Neural progenitor cell (in vitro differentiated cells): Measurements from ENCODE around the gene H6PD. TPM values are rescaled to one million over a fixed set of nuclear protein-coding genes. Genes with fewer than 3 reads are reported as not detected.
A peak's percentile ranks its signal among the peaks of the same experiment; 100 is the strongest.

Experiments used
- DNase-seq: peaks from one replicate; pipeline ENCODE4 v3.0.0-alpha.2; 2016; ENCODE audit warnings: low spot score
- H2AFZ ChIP-seq: fragments of 200-600 bp; sonication (generic); replicated peaks from 2 replicates; pipeline ENCODE4 v1.6.1; 2016; ENCODE audit warnings: antibody characterized with exemption
- H3F3A ChIP-seq: fragments of 200-600 bp; sonication (generic); 2 replicates; pipeline ENCODE4 v1.6.1; 2016; ENCODE audit warnings: antibody characterized with exemption, low read depth
- H3K27ac ChIP-seq: fragments of 200-600 bp; sonication (generic); 2 replicates; pipeline ENCODE4 v1.5.1; 2016; ENCODE audit warnings: mild to moderate bottlenecking
- H3K27me3 ChIP-seq: fragments of 200-600 bp; sonication (generic); 2 replicates; pipeline ENCODE4 v1.6.1; 2016; ENCODE audit warnings: mild to moderate bottlenecking, moderate library complexity
- H3K36me3 ChIP-seq: fragments of 200-600 bp; sonication (generic); 2 replicates; pipeline ENCODE4 v1.5.1; 2016
- H3K4me1 ChIP-seq: fragments of 200-600 bp; sonication (generic); 2 replicates; pipeline ENCODE4 v1.6.1; 2016; ENCODE audit warnings: mixed run types
- H3K4me2 ChIP-seq: fragments of 200-600 bp; sonication (generic); 2 replicates; pipeline ENCODE4 v1.6.1; 2016
- H3K4me3 ChIP-seq: fragments of 200-600 bp; sonication (generic); 2 replicates; pipeline ENCODE4 v1.5.1; 2016
- H3K79me2 ChIP-seq: fragments of 200-600 bp; sonication (generic); 2 replicates; pipeline ENCODE4 v1.6.1; 2016; ENCODE audit warnings: low read depth
- H3K9ac ChIP-seq: fragments of 200-600 bp; sonication (generic); 2 replicates; pipeline ENCODE4 v1.6.1; 2016
- H3K9me3 ChIP-seq: fragments of 200-600 bp; sonication (generic); 2 replicates; pipeline ENCODE4 v1.5.1; 2016; ENCODE audit warnings: low read depth
- H4K20me1 ChIP-seq: fragments of 200-600 bp; sonication (generic); 2 replicates; pipeline ENCODE4 v1.6.1; 2016; ENCODE audit warnings: low read depth
- H3K27ac Mint-ChIP-seq: 3 replicates; pipeline ENCODE4 v1.8.0; 2021; ENCODE audit warnings: mixed read lengths
- H3K27me3 Mint-ChIP-seq: 2 replicates; pipeline ENCODE4 v1.8.0; 2022; ENCODE audit warnings: low read depth, mild to moderate bottlenecking, inconsistent platforms, moderate library complexity, mixed read lengths; ENCODE audit not compliant: insufficient read depth
- H3K36me3 Mint-ChIP-seq: 3 replicates; pipeline ENCODE4 v1.8.0; 2021; ENCODE audit warnings: mixed read lengths
- H3K4me1 Mint-ChIP-seq: 3 replicates; pipeline ENCODE4 v1.8.0; 2021; ENCODE audit warnings: mixed read lengths
- H3K4me3 Mint-ChIP-seq: 3 replicates; pipeline ENCODE4 v1.8.0; 2021; ENCODE audit warnings: mild to moderate bottlenecking, moderate library complexity, mixed read lengths
- H3K9me3 Mint-ChIP-seq: 3 replicates; pipeline ENCODE4 v1.8.0; 2020; ENCODE audit warnings: mixed read lengths
- CTCF ChIP-seq: fragments of 200-600 bp; sonication (generic); IDR thresholded peaks from 2 replicates; pipeline ENCODE4 v1.5.1; 2017; ENCODE audit warnings: antibody characterized with exemption, mild to moderate bottlenecking
- EZH2 ChIP-seq: fragments of 200-600 bp; sonication (generic); IDR thresholded peaks from 2 replicates; pipeline ENCODE4 v1.6.1; 2017; ENCODE audit warnings: antibody characterized with exemption, mild to moderate bottlenecking, moderate library complexity
- EZH2phosphoT487 ChIP-seq: fragments of 200-600 bp; sonication (generic); IDR thresholded peaks from 2 replicates; pipeline ENCODE4 v1.6.1; 2017; ENCODE audit warnings: antibody characterized with exemption
- total RNA-seq: library from RNA; depleted of rRNA; stranded (reverse); fragments of >200 nt; gene quantifications from 2 replicates; pipeline ENCODE4 v1.2.3, GENCODE V29; 2015; ENCODE audit warnings: low replicate concordance

The H6PD gene
- total RNA-seq, 1 donor from 2014 or later: 6.0 TPM

GRCh38 chr1:9284061-9284460 is 49.5 kb downstream of the H6PD start:
- Histone ChIP-seq H3K9me3 (peaks cover 6% of the 10 kb centered on the region), H3K79me2 (no peaks in the 10 kb centered on the region), H3F3A (no peaks in the 10 kb centered on the region), H3K27me3 (no peaks in the 10 kb centered on the region), H3K4me2 (no peak overlapping the region), H3K36me3 (no peaks in the 10 kb centered on the region), H3K4me1 (peaks cover 4% of the 10 kb centered on the region), H3K9ac (no peak overlapping the region), H2AFZ (no peak overlapping the region), H4K20me1 (no peaks in the 10 kb centered on the region), H3K27ac (no peak overlapping the region), H3K4me3 (no peak overlapping the region)
- H3K9me3 Mint-ChIP-seq: peaks cover 32% of the 10 kb centered on the region
- TF ChIP-seq EZH2 (no peak), CTCF (no peak), EZH2phosphoT487 (no peak)
- H3K4me3 Mint-ChIP-seq: no peak overlapping the region
- peaks cover 16% of the 10 kb centered on the region for H3K4me1 Mint-ChIP-seq
- H3K27me3 Mint-ChIP-seq: peaks cover 12% of the 10 kb centered on the region
- no peak for DNase-seq
- H3K36me3 Mint-ChIP-seq: peaks cover 5% of the 10 kb centered on the region
- H3K27ac Mint-ChIP-seq: no peak overlapping the region

GRCh38 chr1:9286556-9286955 is 52.0 kb downstream of the H6PD start:
- no peak overlapping the region for H3K4me3 ChIP-seq
- H3K9ac ChIP-seq: no peak overlapping the region
- Mint-ChIP-seq H3K36me3 (peaks cover 5% of the 10 kb centered on the region), H3K9me3 (peaks cover 33% of the 10 kb centered on the region), H3K27ac (no peak overlapping the region), H3K4me1 (peaks cover 5% of the 10 kb centered on the region), H3K27me3 (peaks cover 15% of the 10 kb centered on the region), H3K4me3 (no peak overlapping the region)
- DNase-seq: no peak
- no peaks in the 10 kb centered on the region for H4K20me1 ChIP-seq
- H3K9me3 ChIP-seq: peaks cover 6% of the 10 kb centered on the region
- H3K36me3 ChIP-seq: no peaks in the 10 kb centered on the region
- peaks cover 6% of the 10 kb centered on the region for H3F3A ChIP-seq
- peaks cover 3% of the 10 kb centered on the region for H3K27me3 ChIP-seq
- H3K27ac ChIP-seq: no peak overlapping the region
- H3K4me1 ChIP-seq: no peaks in the 10 kb centered on the region
- TF ChIP-seq CTCF (no peak), EZH2 (no peak), EZH2phosphoT487 (no peak)
- no peak overlapping the region for H3K4me2 ChIP-seq
- H2AFZ ChIP-seq: no peak overlapping the region
- no peaks in the 10 kb centered on the region for H3K79me2 ChIP-seq

- Mint-ChIP-seq H3K27me3 (peaks cover 15% of the 10 kb centered on the region), H3K4me1 (peaks cover 10% of the 10 kb centered on the region), H3K9me3 (peaks cover 31% of the 10 kb centered on the region), H3K27ac (no peak overlapping the region), H3K4me3 (no peak overlapping the region), H3K36me3 (peaks cover 5% of the 10 kb centered on the region)
- Histone ChIP-seq H3K4me1 (peaks cover 4% of the 10 kb centered on the region), H3K4me3 (no peak overlapping the region), H2AFZ (no peak overlapping the region), H3K79me2 (no peaks in the 10 kb centered on the region), H3K9me3 (peaks cover 6% of the 10 kb centered on the region), H3F3A (peaks cover 20% of the 10 kb centered on the region), H3K36me3 (no peaks in the 10 kb centered on the region), H3K9ac (no peak overlapping the region), H3K27me3 (peaks cover 23% of the 10 kb centered on the region), H3K27ac (no peak overlapping the region), H4K20me1 (no peaks in the 10 kb centered on the region), H3K4me2 (no peak overlapping the region)
- peak; percentile 77 for DNase-seq
- TF ChIP-seq CTCF: peak; percentile 100
- no peak for TF ChIP-seq EZH2
Observed at GRCh38 chr1:9289090-9289534, 54.5 kb downstream of the H6PD start.
